Measurements from ENCODE around the gene SEC22A.

Gene SEC22A

GRCh38 chr3:123307064-123307463, 105.3 kb downstream of the SEC22A start:
- no peak for TF ChIP-seq SUZ12 (IDR thresholded peaks at IDR 0.05)
- no peak for TF ChIP-seq BHLHE40 (IDR thresholded peaks at IDR 0.05; ENCODE audit: borderline replicate concordance)
- TF ChIP-seq CTBP1 (IDR thresholded peaks at IDR 0.05; ENCODE audit: borderline replicate concordance), result no peak
- no peak for TF ChIP-seq TARDBP (IDR thresholded peaks at IDR 0.05)
- no peak for TF ChIP-seq SP1 (IDR thresholded peaks at IDR 0.05)
- TF ChIP-seq NFRKB (IDR thresholded peaks at IDR 0.05), result no peak
- TF ChIP-seq FOXM1 (IDR thresholded peaks at IDR 0.05; ENCODE audit: borderline replicate concordance), result no peak
- CTCF ChIA-PET, result interaction anchor here (0.8 to 1.0 kb wide), 3 partner anchors 14 to 416 kb away, joined by 3 to 4 read pairs (median 3); no protein-coding TSS in a partner anchor
- POLR2A ChIA-PET, result no interaction called here
- no peak for DNase-seq (ENCODE audit: extremely low spot score)

GRCh38 chr3:123310186-123310585, 108.4 kb downstream of the SEC22A start:
- TF ChIP-seq ELF4 (IDR thresholded peaks at IDR 0.05), result no peak
- TF ChIP-seq NFRKB (IDR thresholded peaks at IDR 0.05), result no peak
- TF ChIP-seq LEF1 (IDR thresholded peaks at IDR 0.05; ENCODE audit: borderline replicate concordance), result no peak
- TF ChIP-seq PKNOX1 (IDR thresholded peaks at IDR 0.05), result no peak
- TF ChIP-seq TARDBP (IDR thresholded peaks at IDR 0.05), result no peak
- no peak for TF ChIP-seq SP1 (IDR thresholded peaks at IDR 0.05)
- TF ChIP-seq FOXA1 (IDR thresholded peaks at IDR 0.05), result no peak
- TF ChIP-seq FOXM1 (IDR thresholded peaks at IDR 0.05; ENCODE audit: borderline replicate concordance), result no peak
- POLR2A ChIA-PET, result no interaction called here
- DNase-seq (ENCODE audit: extremely low spot score), result no peak
- CTCF ChIA-PET, result no interaction called here

GRCh38 chr3:123310741-123311140, 109.0 kb downstream of the SEC22A start:
- TF ChIP-seq NFRKB (IDR thresholded peaks at IDR 0.05), result no peak
- TF ChIP-seq ZNF384 (IDR thresholded peaks at IDR 0.05), result no peak
- no peak for TF ChIP-seq ARNT (IDR thresholded peaks at IDR 0.05)
- TF ChIP-seq SUZ12 (IDR thresholded peaks at IDR 0.05), result no peak
- no peak for TF ChIP-seq FOXK2 (IDR thresholded peaks at IDR 0.05)
- no peak for TF ChIP-seq TARDBP (IDR thresholded peaks at IDR 0.05)
- TF ChIP-seq L3MBTL2 (conservative IDR thresholded peaks at IDR 0.05), result no peak
- TF ChIP-seq CTBP1 (IDR thresholded peaks at IDR 0.05; ENCODE audit: borderline replicate concordance), result no peak
- TF ChIP-seq BHLHE40 (IDR thresholded peaks at IDR 0.05; ENCODE audit: borderline replicate concordance), result no peak
- TF ChIP-seq PKNOX1 (IDR thresholded peaks at IDR 0.05), result no peak
- TF ChIP-seq FOXM1 (IDR thresholded peaks at IDR 0.05; ENCODE audit: borderline replicate concordance), result no peak
- no peak for TF ChIP-seq HDGF (IDR thresholded peaks at IDR 0.05; ENCODE audit: borderline replicate concordance)
- TF ChIP-seq ELF4 (IDR thresholded peaks at IDR 0.05), result no peak
- TF ChIP-seq FOXA1 (IDR thresholded peaks at IDR 0.05), result no peak
- no peak for TF ChIP-seq SP1 (IDR thresholded peaks at IDR 0.05)
- no peak for TF ChIP-seq LEF1 (IDR thresholded peaks at IDR 0.05; ENCODE audit: borderline replicate concordance)
- no peak for DNase-seq (ENCODE audit: extremely low spot score)
- ChIA-PET CTCF (interaction anchor here (0.6 kb wide), 1 partner anchor 248 kb away, joined by 3 read pairs; no protein-coding TSS in a partner anchor), POLR2A (no interaction called here)

- ChIA-PET POLR2A (no interaction called here), CTCF (interaction anchor here (0.6 kb wide), 1 partner anchor 247 kb away, joined by 3 read pairs; no protein-coding TSS in a partner anchor)
- TF ChIP-seq FOXA1 (IDR thresholded peaks at IDR 0.05) (no peak), ARNT (IDR thresholded peaks at IDR 0.05) (no peak), L3MBTL2 (conservative IDR thresholded peaks at IDR 0.05) (no peak), LEF1 (IDR thresholded peaks at IDR 0.05; ENCODE audit: borderline replicate concordance) (no peak), ZNF384 (IDR thresholded peaks at IDR 0.05) (no peak), SP1 (IDR thresholded peaks at IDR 0.05) (no peak), PKNOX1 (IDR thresholded peaks at IDR 0.05) (no peak), NFRKB (IDR thresholded peaks at IDR 0.05) (no peak), FOXK2 (IDR thresholded peaks at IDR 0.05) (no peak), CTBP1 (IDR thresholded peaks at IDR 0.05; ENCODE audit: borderline replicate concordance) (no peak), FOXM1 (IDR thresholded peaks at IDR 0.05; ENCODE audit: borderline replicate concordance) (no peak), ELF4 (IDR thresholded peaks at IDR 0.05) (no peak), SUZ12 (IDR thresholded peaks at IDR 0.05) (no peak), TARDBP (IDR thresholded peaks at IDR 0.05) (no peak)
- no peak for DNase-seq (ENCODE audit: extremely low spot score)
These were observed 109.5 kb downstream of the SEC22A start for GRCh38 chr3:123311201-123311600.

- TF ChIP-seq PKNOX1 (IDR thresholded peaks at IDR 0.05), result no peak
- no peak for TF ChIP-seq SP1 (IDR thresholded peaks at IDR 0.05)
- no peak for TF ChIP-seq CTBP1 (IDR thresholded peaks at IDR 0.05; ENCODE audit: borderline replicate concordance)
- TF ChIP-seq ARNT (IDR thresholded peaks at IDR 0.05), result no peak
- no peak for TF ChIP-seq NFRKB (IDR thresholded peaks at IDR 0.05)
- TF ChIP-seq FOXK2 (IDR thresholded peaks at IDR 0.05), result no peak
- DNase-seq (ENCODE audit: extremely low spot score), result no peak
- ChIA-PET POLR2A (no interaction called here), CTCF (no interaction called here)
These were observed 110.9 kb downstream of the SEC22A start for GRCh38 chr3:123312331-123313265.

Measured in HEK293T (cell line).